Upper lobe of left lung (tissue), 4 donors: ENCODE results near the gene ZNF500.

Experiments
- EP300 ChIP-seq, 4 donors: sonication (generic); formaldehyde crosslinking; IDR thresholded peaks; one replicate each; pipeline ENCODE4 v1.5.1; 2017; ENCODE audit warnings: antibody characterized with exemption in 4 of 4, control low read depth in 2 of 4
- POLR2A ChIP-seq, 4 donors: fragments of 450-650 bp; IDR thresholded peaks; one replicate each; pipeline ENCODE4 v1.5.1; 2016 to 2017; ENCODE audit warnings: antibody characterized with exemption in 4 of 4, mild to moderate bottlenecking in 2 of 4
- TF ChIP-seq, protein P1 (sequence below), 6 experiments: fragments of 450-650 bp in 4 of 6; fragments of 200-600 bp in 2 of 6; sonication (generic) in 2 of 6; IDR thresholded peaks; one replicate each; pipeline ENCODE4 v1.5.1; 2016 to 2019; ENCODE audit warnings: antibody characterized with exemption in 6 of 6

GRCh38 chr16:4700380-4700996 lies 66.5 kb downstream of the ZNF500 start:
- TF ChIP-seq EP300 (IDR thresholded peaks at IDR 0.05) (no peak), POLR2A (IDR thresholded peaks at IDR 0.05) (no peak)
- TF ChIP-seq, protein P1, sequence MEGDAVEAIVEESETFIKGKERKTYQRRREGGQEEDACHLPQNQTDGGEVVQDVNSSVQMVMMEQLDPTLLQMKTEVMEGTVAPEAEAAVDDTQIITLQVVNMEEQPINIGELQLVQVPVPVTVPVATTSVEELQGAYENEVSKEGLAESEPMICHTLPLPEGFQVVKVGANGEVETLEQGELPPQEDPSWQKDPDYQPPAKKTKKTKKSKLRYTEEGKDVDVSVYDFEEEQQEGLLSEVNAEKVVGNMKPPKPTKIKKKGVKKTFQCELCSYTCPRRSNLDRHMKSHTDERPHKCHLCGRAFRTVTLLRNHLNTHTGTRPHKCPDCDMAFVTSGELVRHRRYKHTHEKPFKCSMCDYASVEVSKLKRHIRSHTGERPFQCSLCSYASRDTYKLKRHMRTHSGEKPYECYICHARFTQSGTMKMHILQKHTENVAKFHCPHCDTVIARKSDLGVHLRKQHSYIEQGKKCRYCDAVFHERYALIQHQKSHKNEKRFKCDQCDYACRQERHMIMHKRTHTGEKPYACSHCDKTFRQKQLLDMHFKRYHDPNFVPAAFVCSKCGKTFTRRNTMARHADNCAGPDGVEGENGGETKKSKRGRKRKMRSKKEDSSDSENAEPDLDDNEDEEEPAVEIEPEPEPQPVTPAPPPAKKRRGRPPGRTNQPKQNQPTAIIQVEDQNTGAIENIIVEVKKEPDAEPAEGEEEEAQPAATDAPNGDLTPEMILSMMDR (IDR thresholded peaks at IDR 0.05), result no peak
